HCT116 (cell line): ENCODE results near the gene PIP4K2A. TPM values are rescaled to one million over a fixed set of nuclear protein-coding genes. Genes with fewer than 3 reads are reported as not detected.
A peak's percentile ranks its signal among the peaks of the same experiment; 100 is the strongest.

Experiments used
- ATAC-seq: fragments of 200-7000 bp; cut with Tn5 transposase; 2 replicates; pipeline ENCODE4 v1.9.1; 2020; ENCODE audit warnings: mild to moderate bottlenecking, moderate library complexity
- BruUV-seq: library from RNA; stranded (reverse); fragments of 400-500 nt; replicated peaks from 2 replicates; lab custom pipeline; 2021; lab: Mats Ljungman, UMichigan
- CTCF ChIA-PET: fragments of 300-600 bp; sonication (Branson Sonifier 250); formaldehyde crosslinking; loops from one replicate; lab custom pipeline; 2021; ENCODE audit warnings: antibody characterized with exemption; lab: Charles Lee
- POLR2A ChIA-PET: fragments of 300-600, 350-600 bp; sonication (Branson Sonifier 250); formaldehyde crosslinking; loops from one replicate; lab custom pipeline; 2021; ENCODE audit warnings: antibody characterized with exemption; lab: Charles Lee
- RAD21 ChIA-PET, 2 experiments: fragments of 300-600 bp; sonication (Branson Sonifier 250); formaldehyde crosslinking; loops; one replicate each; lab custom pipeline; 2023; ENCODE audit warnings: low total read pairs in 2 of 2; ENCODE audit not compliant: uncharacterized antibody in 2 of 2, unreplicated experiment in 2 of 2, low non-redundant PET in 1 of 2; lab: Charles Lee
- DNase-seq: peaks from one replicate; pipeline ENCODE4 v3.0.0-alpha.2; 2010; ENCODE audit warnings: low read depth, low spot score
- H2AFZ ChIP-seq: fragments of 200-600 bp; shearing (Covaris generic), sonication (generic); 2 replicates; pipeline ENCODE4 v1.6.1; 2017; ENCODE audit warnings: low read depth, mixed run types, mixed read lengths, antibody characterized with exemption, low read length; ENCODE audit not compliant: poor library complexity, severe bottlenecking
- H3K27ac ChIP-seq: 2 replicates; pipeline ENCODE4 v1.5.1; 2012; ENCODE audit warnings: low read depth, low read length
- H3K27me3 ChIP-seq: fragments of 200-600 bp; sonication (generic); 2 replicates; pipeline ENCODE4 v1.6.1; 2016; ENCODE audit warnings: mixed run types, low read length, mixed read lengths; ENCODE audit not compliant: insufficient read depth
- H3K36me3 ChIP-seq, 2 experiments: fragments of 200-500 bp in 1 of 2; fragments of 200-600 bp in 1 of 2; sonication (Bioruptor generic) in 1 of 2; sonication (generic) in 1 of 2; 2 replicates each; pipeline versions ENCODE4 v1.5.1 to v1.6.1; 2014 to 2016; ENCODE audit warnings: low read length in 2 of 2, inconsistent platforms in 1 of 2, mixed read lengths in 1 of 2, mixed run types in 1 of 2; ENCODE audit not compliant: insufficient read depth in 2 of 2, control insufficient read depth in 1 of 2
- H3K4me1 ChIP-seq, 2 experiments: fragments of 200-600 bp in 1 of 2; sonication (generic) in 1 of 2; 2 replicates each; pipeline versions ENCODE4 v1.5.1 to v1.6.1; 2012 to 2017; ENCODE audit warnings: low read length in 2 of 2, inconsistent platforms in 1 of 2, mild to moderate bottlenecking in 1 of 2, mixed read lengths in 1 of 2, mixed run types in 1 of 2, moderate library complexity in 1 of 2; ENCODE audit not compliant: insufficient read depth in 2 of 2, control insufficient read depth in 1 of 2
- H3K4me2 ChIP-seq: fragments of 200-600 bp; sonication (generic); 2 replicates; pipeline ENCODE4 v1.6.1; 2017; ENCODE audit warnings: mixed run types, low read length, mixed read lengths
- H3K4me3 ChIP-seq, 2 experiments: fragments of 200-600 bp in 1 of 2; sonication (generic) in 1 of 2; replicated peaks in 1 of 2; 2 replicates each; pipeline ENCODE4 v1.5.1; 2011 to 2016; ENCODE audit warnings: low read length in 2 of 2, control low read depth in 1 of 2, low read depth in 1 of 2, mild to moderate bottlenecking in 1 of 2, mixed read lengths in 1 of 2, mixed run types in 1 of 2
- H3K79me2 ChIP-seq: fragments of 200-600 bp; sonication (generic); 2 replicates; pipeline ENCODE4 v1.6.1; 2017; ENCODE audit warnings: mild to moderate bottlenecking, mixed run types, low read length, moderate library complexity, mixed read lengths; ENCODE audit not compliant: insufficient read depth
- H3K9ac ChIP-seq: fragments of 200-600 bp; sonication (generic); 2 replicates; pipeline ENCODE4 v1.6.1; 2016; ENCODE audit warnings: low read length, mixed read lengths
- H3K9me2 ChIP-seq: fragments of 200-600 bp; sonication (generic), shearing (Covaris generic); 2 replicates; pipeline ENCODE4 v1.6.1; 2017; ENCODE audit warnings: mixed run types, mild to moderate bottlenecking, moderate library complexity; ENCODE audit not compliant: insufficient read depth
- H3K9me3 ChIP-seq, 2 experiments: fragments of 200-500 bp in 1 of 2; fragments of 200-600 bp in 1 of 2; sonication (Bioruptor generic) in 1 of 2; sonication (generic) in 1 of 2; 2 replicates each; pipeline ENCODE4 v1.6.1; 2014 to 2017; ENCODE audit warnings: low read length in 2 of 2, mixed read lengths in 2 of 2, inconsistent platforms in 1 of 2, low read depth in 1 of 2, mild to moderate bottlenecking in 1 of 2, mixed run types in 1 of 2, moderate library complexity in 1 of 2; ENCODE audit not compliant: control insufficient read depth in 1 of 2, insufficient read depth in 1 of 2
- H4K20me1 ChIP-seq: fragments of 200-600 bp; sonication (generic), shearing (Covaris generic); 2 replicates; pipeline ENCODE4 v1.6.1; 2017; ENCODE audit warnings: mixed run types, mild to moderate bottlenecking, moderate library complexity; ENCODE audit not compliant: insufficient read depth
- ATF3 ChIP-seq: IDR thresholded peaks from 2 replicates; pipeline ENCODE4 v1.6.1; 2012
- CBX3 ChIP-seq: IDR thresholded peaks from 2 replicates; pipeline ENCODE4 v1.6.1; 2012; ENCODE audit warnings: low read depth
- CEBPB ChIP-seq: IDR thresholded peaks from 2 replicates; pipeline ENCODE4 v1.6.1; 2012; ENCODE audit warnings: low read depth
- EGR1 ChIP-seq: IDR thresholded peaks from 2 replicates; pipeline ENCODE4 v1.6.1; 2012; ENCODE audit warnings: low read depth
- ELF1 ChIP-seq: IDR thresholded peaks from 2 replicates; pipeline ENCODE4 v1.6.1; 2012; ENCODE audit warnings: low read depth, borderline replicate concordance
- EZH2 ChIP-seq: fragments of 200-600 bp; sonication (generic); IDR thresholded peaks from 2 replicates; pipeline ENCODE4 v1.6.1; 2017; ENCODE audit warnings: antibody characterized with exemption, mixed run types
- EZH2phosphoT487 ChIP-seq: fragments of 200-600 bp; IDR thresholded peaks from 2 replicates; pipeline ENCODE4 v1.6.1; 2018; ENCODE audit warnings: antibody characterized with exemption, borderline replicate concordance
- FOSL1 ChIP-seq: IDR thresholded peaks from 2 replicates; pipeline ENCODE4 v1.6.1; 2012; ENCODE audit warnings: low read depth
- JUND ChIP-seq: IDR thresholded peaks from 2 replicates; pipeline ENCODE4 v1.6.1; 2012
- MAX ChIP-seq: IDR thresholded peaks from 2 replicates; pipeline ENCODE4 v1.6.1; 2012
- POLR2AphosphoS5 ChIP-seq: IDR thresholded peaks from 2 replicates; pipeline ENCODE4 v1.6.1; 2011; ENCODE audit warnings: mild to moderate bottlenecking, low read depth, low read length, moderate library complexity
- RAD21 ChIP-seq: IDR thresholded peaks from 2 replicates; pipeline ENCODE4 v1.6.1; 2012; ENCODE audit warnings: low read depth, mild to moderate bottlenecking
- SIN3A ChIP-seq: IDR thresholded peaks from 2 replicates; pipeline ENCODE4 v1.6.1; 2012; ENCODE audit warnings: low read depth
- SP1 ChIP-seq: IDR thresholded peaks from 2 replicates; pipeline ENCODE4 v1.6.1; 2012; ENCODE audit warnings: low read depth
- TCF7L2 ChIP-seq: IDR thresholded peaks from 2 replicates; pipeline ENCODE4 v1.7.0; 2011; ENCODE audit warnings: borderline replicate concordance, inconsistent platforms; ENCODE audit not compliant: insufficient read depth, insufficient read length; ENCODE audit errors: extremely low read depth
- YY1 ChIP-seq: IDR thresholded peaks from 2 replicates; pipeline ENCODE4 v1.6.1; 2011; ENCODE audit warnings: low read length, low read depth, moderate library complexity, mild to moderate bottlenecking; ENCODE audit not compliant: insufficient replicate concordance; ENCODE audit errors: extremely low read depth
- ZBTB33 ChIP-seq: IDR thresholded peaks from 2 replicates; pipeline ENCODE4 v1.6.1; 2011; ENCODE audit warnings: mild to moderate bottlenecking, low read length, moderate library complexity; ENCODE audit not compliant: insufficient replicate concordance; ENCODE audit errors: extremely low read depth
- ZFX ChIP-seq: fragments of 450-650 bp; IDR thresholded peaks from 2 replicates; pipeline ENCODE4 v1.6.1; 2017
- intact Hi-C: fragments of 100-400 bp; cut with micrococcal nuclease; formaldehyde crosslinking; loops from 2 replicates; pipeline ENCODE4 v1.10.0; 2022
- total RNA-seq: library from RNA; stranded (reverse); gene quantifications from one replicate; pipeline ENCODE4 v1.2.1, GENCODE V29; 2021; ENCODE audit not compliant: unreplicated experiment

Gene PIP4K2A
- total RNA-seq, 1 experiment from 2014 or later, result 41.9 TPM

- CTCF ChIA-PET, result no interaction called here
- no peak for DNase-seq
Measured at GRCh38 chr10:22630234-22631174, 83.9 kb downstream of the PIP4K2A start.

GRCh38 chr10:22629852-22630233 is 84.5 kb downstream of the PIP4K2A start:
- H3K9me2 ChIP-seq, result no peaks in the 10 kb centered on the region
- peaks cover 100% of the 10 kb centered on the region for H3K79me2 ChIP-seq
- peak overlapping the region; percentile 50; the same call in 1 of the 2 replicates for H3K4me2 ChIP-seq
- no peak overlapping the region for H3K9ac ChIP-seq
- intact Hi-C loops, result no loop called here
- ATAC-seq, result no peak
- no peak overlapping the region for H3K4me3 ChIP-seq
- no peak for DNase-seq
- no peaks in the 10 kb centered on the region for H3K27me3 ChIP-seq
- H4K20me1 ChIP-seq, result peaks cover 5% of the 10 kb centered on the region; the same call in 1 of the 2 replicates
- no peaks in the 10 kb centered on the region for H3K36me3 ChIP-seq
- peaks cover 37 to 73% of the 10 kb centered on the region in 2 experiments for H3K4me1 ChIP-seq
- RAD21 ChIA-PET, result no interaction called here
- POLR2A ChIA-PET, result no interaction called here
- H3K27ac ChIP-seq, result no peak overlapping the region
- H3K9me3 ChIP-seq, result no peaks in the 10 kb centered on the region
- H2AFZ ChIP-seq, result no peak overlapping the region
- CTCF ChIA-PET, result interaction anchor here (1.2 kb wide), 1 partner anchor 10 kb away, joined by 3 read pairs; no protein-coding TSS in a partner anchor
- no TSS peak for BruUV-seq
- no peak for TF ChIP-seq ATF3
- no peak for TF ChIP-seq RAD21
- TF ChIP-seq POLR2AphosphoS5, result no peak
- TF ChIP-seq EZH2, result no peak
- no peak for TF ChIP-seq SP1
- TF ChIP-seq CEBPB, result no peak
- TF ChIP-seq TCF7L2, result no peak
- no peak for TF ChIP-seq JUND
- TF ChIP-seq YY1, result no peak
- TF ChIP-seq ZBTB33, result no peak
- no peak for TF ChIP-seq EGR1
- no peak for TF ChIP-seq MAX
- no peak for TF ChIP-seq CBX3
- no peak for TF ChIP-seq SIN3A
- no peak for TF ChIP-seq ELF1

More at GRCh38 chr10:22630234-22631174, 83.9 kb downstream of the PIP4K2A start:
- intact Hi-C loops, result no loop called here
- peaks cover 5% of the 10 kb centered on the region; the same call in 1 of the 2 replicates for H4K20me1 ChIP-seq
- no peaks in the 10 kb centered on the region for H3K27me3 ChIP-seq
- no peak for TF ChIP-seq EZH2phosphoT487
- TF ChIP-seq YY1, result no peak
- no peak for TF ChIP-seq JUND
- no peak for TF ChIP-seq ZFX
- peak; percentile 44; the same call in 1 of the 2 replicates for TF ChIP-seq FOSL1
- RAD21 ChIA-PET, result no interaction called here
- H3K9ac ChIP-seq, result no peak overlapping the region
- H3K36me3 ChIP-seq, result no peaks in the 10 kb centered on the region
- peaks cover 100% of the 10 kb centered on the region for H3K79me2 ChIP-seq
- H3K4me2 ChIP-seq, result peak overlapping the region; percentile 50
- ATAC-seq, result peak; percentile 47
- H3K4me3 ChIP-seq, result no peak overlapping the region
- no TSS peak for BruUV-seq
- H2AFZ ChIP-seq, result no peak overlapping the region
- H3K9me3 ChIP-seq, result no peaks in the 10 kb centered on the region
- H3K27ac ChIP-seq, result no peak overlapping the region
- POLR2A ChIA-PET, result no interaction called here
- no peaks in the 10 kb centered on the region for H3K9me2 ChIP-seq
- H3K4me1 ChIP-seq, result peaks cover 31 to 66% of the 10 kb centered on the region in 2 experiments
